Muscle layer of colon (tissue), 2 donors: ENCODE data around the gene ANKRD13B.
"Not testable (repeated sequence)": the region's sequence is repeated elsewhere in the genome, so short reads cannot be mapped to it uniquely, and the experiment has no call there.

Source experiments
- H3K27ac ChIP-seq: one replicate; pipeline ENCODE4 v1.7.0; 2013; ENCODE audit warnings: low read depth, mild to moderate bottlenecking, low read length, moderate library complexity
- H3K27me3 ChIP-seq, 2 donors: one replicate each; pipeline ENCODE4 v1.7.0; 2013; ENCODE audit warnings: low read length in 2 of 2, mild to moderate bottlenecking in 2 of 2; ENCODE audit not compliant: insufficient read depth in 2 of 2, control insufficient read depth in 1 of 2
- H3K36me3 ChIP-seq: one replicate; pipeline ENCODE4 v1.7.0; 2013; ENCODE audit warnings: mild to moderate bottlenecking, low read length; ENCODE audit not compliant: insufficient read depth
- H3K4me1 ChIP-seq: one replicate; pipeline ENCODE4 v1.7.0; 2013; ENCODE audit warnings: mild to moderate bottlenecking, low read length; ENCODE audit not compliant: insufficient read depth
- H3K4me3 ChIP-seq, 2 donors: one replicate each; pipeline ENCODE4 v1.7.0; 2013; ENCODE audit warnings: low read length in 2 of 2, low read depth in 1 of 2, mild to moderate bottlenecking in 1 of 2, moderate library complexity in 1 of 2
- H3K9ac ChIP-seq: one replicate; pipeline ENCODE4 v1.7.0; 2013; ENCODE audit warnings: low read length
- H3K9me3 ChIP-seq: one replicate; pipeline ENCODE4 v1.7.0; 2013; ENCODE audit warnings: mild to moderate bottlenecking, low read length
- donor health status: abdominal sarcoma.
- donor health status: Adenocarcinoma of cecum.

Gene ANKRD13B

GRCh38 chr17:29592850-29593551 is at the start of gene ANKRD13B:
Gene ANKRD13B, plus strand, starts transcription at chr17:29593132. Its CDS starts 490 bp downstream, at chr17:29593622.
- Histone ChIP-seq H3K9ac (no peak within 1 kb of the TSS), H3K4me3 (peak within 1 kb of the TSS; percentile 60 to 68), H3K9me3 (no peaks in the 10 kb centered on the region), H3K27me3 (no peaks in the 10 kb centered on the region), H3K27ac (peak within 1 kb of the TSS; percentile 71), H3K4me1 (peaks cover 44% of the 10 kb centered on the region), H3K36me3 (no peaks in the 10 kb centered on the region)

- peaks cover 25% of the 10 kb centered on the region for H3K36me3 ChIP-seq
- no peaks in the 10 kb centered on the region for H3K27me3 ChIP-seq
- no peak overlapping the region for H3K9ac ChIP-seq
- no peak overlapping the region for H3K27ac ChIP-seq
- no peak overlapping the region for H3K4me3 ChIP-seq
- peaks cover 6% of the 10 kb centered on the region for H3K4me1 ChIP-seq
- H3K9me3 ChIP-seq = no peaks in the 10 kb centered on the region
Observed at GRCh38 chr17:29544066-29544465, 48.9 kb upstream of the ANKRD13B start.

GRCh38 chr17:29546085-29546484 is 46.8 kb upstream of the ANKRD13B start:
- Histone ChIP-seq H3K27me3 (no peaks in the 10 kb centered on the region), H3K9ac (no peak overlapping the region), H3K27ac (no peak overlapping the region), H3K4me1 (peaks cover 9% of the 10 kb centered on the region), H3K36me3 (peaks cover 21% of the 10 kb centered on the region), H3K9me3 (no peaks in the 10 kb centered on the region), H3K4me3 (no peak overlapping the region)

- no peaks in the 10 kb centered on the region for H3K27me3 ChIP-seq
- no peak overlapping the region for H3K27ac ChIP-seq
- H3K9me3 ChIP-seq = no peaks in the 10 kb centered on the region
- no peak overlapping the region for H3K4me3 ChIP-seq
- peaks cover 9% of the 10 kb centered on the region for H3K4me1 ChIP-seq
- H3K9ac ChIP-seq = no peak overlapping the region
- peaks cover 21% of the 10 kb centered on the region for H3K36me3 ChIP-seq
Observed at GRCh38 chr17:29546830-29547229, 46.1 kb upstream of the ANKRD13B start.

- Histone ChIP-seq H3K4me3 (no peak overlapping the region), H3K4me1 (peaks cover 9% of the 10 kb centered on the region), H3K27ac (no peak overlapping the region), H3K36me3 (peaks cover 2% of the 10 kb centered on the region), H3K9ac (no peak overlapping the region), H3K9me3 (no peaks in the 10 kb centered on the region), H3K27me3 (no peaks in the 10 kb centered on the region)
Observed at GRCh38 chr17:29549177-29549923, 43.6 kb upstream of the ANKRD13B start.

GRCh38 chr17:29555840-29556239 is 37.1 kb upstream of the ANKRD13B start:
- H3K36me3 ChIP-seq = no peaks in the 10 kb centered on the region
- no peak overlapping the region for H3K4me3 ChIP-seq
- H3K27ac ChIP-seq = no peak overlapping the region
- no peaks in the 10 kb centered on the region for H3K27me3 ChIP-seq
- H3K4me1 ChIP-seq = no peaks in the 10 kb centered on the region
- H3K9me3 ChIP-seq = no peaks in the 10 kb centered on the region
- H3K9ac ChIP-seq = no peak overlapping the region

GRCh38 chr17:29557085-29557738 is 35.7 kb upstream of the ANKRD13B start:
- no peak overlapping the region for H3K4me3 ChIP-seq
- H3K9ac ChIP-seq = no peak overlapping the region
- no peaks in the 10 kb centered on the region for H3K27me3 ChIP-seq
- H3K27ac ChIP-seq = no peak overlapping the region
- H3K9me3 ChIP-seq = no peaks in the 10 kb centered on the region
- H3K4me1 ChIP-seq = peaks cover 8% of the 10 kb centered on the region
- H3K36me3 ChIP-seq = peaks cover 5% of the 10 kb centered on the region

GRCh38 chr17:29557739-29558116 is 35.2 kb upstream of the ANKRD13B start:
- H3K27ac ChIP-seq = no peak overlapping the region
- peaks cover 5% of the 10 kb centered on the region for H3K36me3 ChIP-seq
- no peaks in the 10 kb centered on the region for H3K27me3 ChIP-seq
- H3K9ac ChIP-seq = no peak overlapping the region
- peaks cover 8% of the 10 kb centered on the region for H3K4me1 ChIP-seq
- no peaks in the 10 kb centered on the region for H3K9me3 ChIP-seq
- no peak overlapping the region for H3K4me3 ChIP-seq

GRCh38 chr17:29558139-29558538 is 34.8 kb upstream of the ANKRD13B start:
- not testable (repeated sequence) for H3K27ac ChIP-seq, H3K4me1 ChIP-seq, H3K9me3 ChIP-seq, H3K27me3 ChIP-seq, H3K4me3 ChIP-seq, H3K36me3 ChIP-seq, H3K9ac ChIP-seq

- H3K4me3 ChIP-seq = no peak overlapping the region
- H3K4me1 ChIP-seq = peaks cover 8% of the 10 kb centered on the region
- no peak overlapping the region for H3K27ac ChIP-seq
- H3K36me3 ChIP-seq = peaks cover 5% of the 10 kb centered on the region
- no peaks in the 10 kb centered on the region for H3K9me3 ChIP-seq
- H3K9ac ChIP-seq = no peak overlapping the region
- no peaks in the 10 kb centered on the region for H3K27me3 ChIP-seq
Observed at GRCh38 chr17:29559640-29560039, 33.3 kb upstream of the ANKRD13B start.

GRCh38 chr17:29560316-29560715 is 32.6 kb upstream of the ANKRD13B start:
- Histone ChIP-seq H3K27me3 (no peaks in the 10 kb centered on the region), H3K9ac (no peak overlapping the region), H3K36me3 (peaks cover 5% of the 10 kb centered on the region), H3K27ac (no peak overlapping the region), H3K4me1 (peaks cover 8% of the 10 kb centered on the region), H3K4me3 (no peak overlapping the region), H3K9me3 (no peaks in the 10 kb centered on the region)
